GM19043 (cell line): ENCODE measurements around the gene LTBP1.
"Not testable (repeated sequence)": the region's sequence is repeated elsewhere in the genome, so short reads cannot be mapped to it uniquely, and the experiment has no call there.

Experiments used
- ATAC-seq: cut with Tn5 transposase; IDR thresholded peaks from one replicate; pipeline ENCODE4 v1.9.1; 2021; ENCODE audit warnings: low read depth; ENCODE audit not compliant: unreplicated experiment

The LTBP1 gene

DNA sequence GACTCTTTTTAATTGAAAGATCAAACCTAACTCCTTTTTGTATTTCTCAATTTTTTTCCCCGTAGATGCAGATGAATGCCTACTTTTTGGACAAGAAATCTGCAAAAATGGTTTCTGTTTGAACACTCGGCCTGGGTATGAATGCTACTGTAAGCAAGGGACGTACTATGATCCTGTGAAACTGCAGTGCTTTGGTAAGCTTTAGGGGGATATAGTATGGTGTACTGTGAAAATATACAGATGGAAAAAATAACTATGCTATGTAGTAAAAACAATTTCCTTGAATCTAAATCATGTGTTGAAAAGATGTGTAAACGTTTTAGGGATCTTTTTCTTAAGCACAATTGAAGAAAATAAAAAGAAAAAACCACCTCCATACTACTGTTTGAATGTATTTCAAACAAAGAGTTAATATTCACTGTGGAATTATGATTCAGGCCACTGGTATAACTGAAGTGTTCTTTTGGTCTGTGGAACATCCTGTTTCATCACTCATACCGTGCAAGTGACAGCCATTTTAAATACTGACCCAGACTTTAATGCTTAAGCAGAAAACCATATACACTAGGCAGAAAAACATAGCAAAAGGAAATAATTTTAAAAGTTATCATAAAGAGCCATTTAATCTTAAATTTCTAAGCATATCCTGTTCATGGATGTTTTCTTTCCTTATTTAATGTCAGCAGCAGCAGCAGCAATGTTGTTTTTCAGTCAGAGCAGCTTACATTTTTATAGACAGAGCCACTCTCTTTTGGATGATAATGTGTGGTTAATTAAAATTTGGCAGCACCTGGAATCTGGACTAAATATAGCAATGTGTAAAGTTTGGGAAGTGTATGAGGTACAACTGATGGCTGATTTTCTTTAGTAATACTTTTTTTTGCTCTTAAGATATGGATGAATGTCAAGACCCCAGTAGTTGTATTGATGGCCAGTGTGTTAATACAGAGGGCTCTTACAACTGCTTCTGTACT is 416.9 kb downstream of the LTBP1 start:
- no peak for ATAC-seq

DNA sequence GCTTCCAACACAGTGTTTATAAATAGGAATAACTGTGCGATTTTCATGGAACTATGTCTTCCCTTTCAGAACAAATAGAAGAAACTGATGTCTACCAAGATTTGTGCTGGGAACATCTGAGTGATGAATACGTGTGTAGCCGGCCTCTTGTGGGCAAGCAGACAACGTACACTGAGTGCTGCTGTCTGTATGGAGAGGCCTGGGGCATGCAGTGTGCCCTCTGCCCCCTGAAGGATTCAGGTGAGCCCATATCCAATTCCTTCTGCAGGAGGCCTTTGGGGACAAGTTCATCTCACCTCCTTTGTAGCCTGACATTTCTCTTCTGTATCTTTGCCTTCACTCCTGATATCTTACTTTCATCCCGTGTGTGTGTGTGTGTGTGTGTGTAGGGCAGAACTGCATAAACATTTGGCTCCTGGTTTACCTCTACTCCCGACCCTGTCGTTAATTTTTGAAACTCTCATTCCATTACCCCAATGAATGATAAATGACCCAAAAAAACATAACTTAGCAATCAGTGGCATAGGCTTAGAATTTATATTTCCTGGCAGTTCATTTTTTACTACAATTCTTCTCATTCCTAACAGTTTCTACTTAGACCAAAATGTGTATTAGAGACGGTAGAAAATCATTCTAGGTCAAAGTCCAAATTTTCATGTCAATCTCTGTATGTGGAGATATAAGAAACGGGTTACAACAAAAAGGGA is 418.7 kb downstream of the LTBP1 start:
- no peak for ATAC-seq

DNA sequence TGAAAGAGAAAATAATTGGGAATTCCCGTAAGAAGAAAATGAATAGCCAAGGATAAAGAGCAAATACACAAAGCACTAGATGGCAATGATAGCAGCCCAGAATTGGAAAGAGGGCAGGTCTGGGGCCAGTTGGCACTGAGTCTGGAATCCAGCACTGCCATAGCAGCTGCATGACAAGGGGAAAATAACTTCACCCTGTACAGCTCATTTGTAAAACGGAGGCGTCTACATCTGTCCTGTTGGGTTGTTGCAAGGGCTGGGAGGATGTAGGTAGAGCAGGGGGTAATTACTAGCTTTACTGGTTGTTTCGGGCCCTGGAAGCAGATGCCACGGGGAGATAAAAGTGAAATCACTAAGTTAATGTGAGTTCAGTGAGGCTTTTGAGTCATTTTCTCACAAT is 419.7 kb downstream of the LTBP1 start:
- ATAC-seq, result no peak

DNA sequence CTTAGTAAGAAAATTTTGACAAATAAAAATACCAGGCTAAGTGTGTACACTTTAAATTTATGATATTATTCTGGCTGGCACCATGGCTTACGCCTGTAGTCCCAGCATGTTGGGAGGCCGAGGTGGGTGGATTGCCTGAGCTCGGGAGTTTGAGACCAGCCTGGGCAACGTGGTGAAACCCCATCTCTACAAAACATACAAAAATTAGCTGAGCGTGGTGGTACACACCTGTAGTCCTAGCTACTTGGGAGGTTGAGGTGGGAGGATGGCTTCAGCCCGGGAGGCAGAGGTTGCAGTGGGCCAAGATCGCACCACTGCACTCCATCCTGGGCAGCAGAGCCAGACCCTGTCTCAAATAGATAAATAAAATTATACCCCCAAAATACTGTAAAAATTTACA is 421.8 kb downstream of the LTBP1 start:
- ATAC-seq, result not testable (repeated sequence)

DNA sequence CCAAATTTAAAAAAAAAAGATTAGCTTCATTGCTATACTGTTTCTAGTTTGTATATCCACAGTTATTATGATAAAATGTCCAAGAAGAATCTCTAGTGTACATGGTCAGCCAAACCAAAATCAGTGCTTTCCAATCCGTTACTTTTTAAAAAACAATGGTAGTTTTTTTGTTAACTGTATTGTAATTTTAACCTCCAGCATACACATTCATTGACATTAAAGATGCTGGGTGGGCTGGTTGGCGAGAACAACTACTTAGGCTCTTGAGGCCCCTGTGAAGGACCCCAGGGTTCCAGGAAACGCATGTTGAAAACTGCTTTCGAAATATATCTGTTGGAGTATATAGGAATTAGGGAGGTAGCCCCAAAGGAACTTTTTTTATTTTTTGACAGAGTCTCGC is 422.4 kb downstream of the LTBP1 start:
- ATAC-seq, result no peak

DNA sequence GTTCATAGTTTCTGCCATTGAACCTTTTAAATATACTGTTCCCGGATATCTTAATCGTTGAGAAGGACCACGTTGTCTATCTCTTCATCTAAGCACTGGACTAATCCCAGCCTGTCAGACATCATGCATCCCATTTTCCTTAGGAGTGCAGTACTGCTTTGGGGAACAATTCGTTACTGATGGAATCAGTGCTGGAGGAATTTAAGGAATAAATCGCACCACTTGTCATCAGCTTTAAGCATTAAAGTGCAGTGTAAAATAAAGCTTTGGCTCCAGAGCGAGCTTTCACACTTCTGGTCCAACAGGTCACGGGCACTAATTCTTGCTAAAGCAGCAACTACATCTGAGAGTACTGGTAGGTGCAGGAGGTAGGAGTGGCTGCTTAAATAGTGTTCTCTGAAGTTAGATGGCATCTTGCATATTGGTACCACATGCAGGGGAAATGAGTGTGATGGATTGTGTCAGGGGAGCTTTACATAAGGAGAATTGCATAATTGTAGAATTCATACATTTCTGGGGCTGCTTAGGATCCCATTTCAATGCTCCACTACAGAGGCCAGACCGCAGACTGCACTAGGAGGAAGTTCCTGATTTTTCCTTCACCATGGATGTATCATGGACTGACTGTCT is 424.0 kb downstream of the LTBP1 start:
- ATAC-seq, result no peak

DNA sequence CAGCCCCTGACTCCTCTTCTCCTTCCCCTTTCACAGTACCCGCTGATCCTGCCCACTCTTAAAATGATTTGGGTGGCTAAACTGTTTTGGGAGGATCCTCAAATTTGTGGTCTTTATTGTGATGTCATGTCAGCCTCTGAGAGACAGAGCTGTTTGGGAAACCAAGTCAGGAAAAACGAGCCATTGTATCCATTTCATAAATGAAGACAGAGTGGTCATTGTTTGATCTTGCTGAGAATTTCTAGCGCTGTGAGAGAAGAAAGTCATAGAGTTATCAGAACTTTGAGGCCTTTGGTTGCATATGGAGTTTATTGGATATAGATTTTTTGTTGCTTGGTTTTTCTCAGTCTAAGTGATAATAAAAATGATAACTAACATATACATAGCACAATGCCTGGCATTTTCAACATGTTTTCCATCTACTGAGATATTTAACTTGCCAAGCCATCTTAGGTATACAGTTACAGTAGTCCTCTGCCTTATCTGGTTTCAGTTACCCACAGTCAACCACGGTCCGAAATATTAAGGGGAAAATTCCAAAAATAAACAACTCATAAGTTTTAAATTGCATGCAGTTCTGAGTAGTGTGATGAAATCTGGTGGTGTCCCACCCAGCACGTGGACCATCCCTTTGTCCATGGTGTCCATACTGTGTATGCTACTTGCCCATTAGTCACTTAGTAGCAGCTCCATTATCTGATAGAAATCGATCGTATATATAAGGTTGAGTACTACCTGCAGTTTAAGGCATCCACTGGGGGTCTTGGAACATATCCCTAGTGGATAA is 424.7 kb downstream of the LTBP1 start:
- no peak for ATAC-seq

GRCh38 chr2:33372940-33373553 is 426.3 kb downstream of the LTBP1 start:
- ATAC-seq, result peak; percentile 53

- ATAC-seq, result no peak
Observed at GRCh38 chr2:33373986-33374385, 427.2 kb downstream of the LTBP1 start.

DNA sequence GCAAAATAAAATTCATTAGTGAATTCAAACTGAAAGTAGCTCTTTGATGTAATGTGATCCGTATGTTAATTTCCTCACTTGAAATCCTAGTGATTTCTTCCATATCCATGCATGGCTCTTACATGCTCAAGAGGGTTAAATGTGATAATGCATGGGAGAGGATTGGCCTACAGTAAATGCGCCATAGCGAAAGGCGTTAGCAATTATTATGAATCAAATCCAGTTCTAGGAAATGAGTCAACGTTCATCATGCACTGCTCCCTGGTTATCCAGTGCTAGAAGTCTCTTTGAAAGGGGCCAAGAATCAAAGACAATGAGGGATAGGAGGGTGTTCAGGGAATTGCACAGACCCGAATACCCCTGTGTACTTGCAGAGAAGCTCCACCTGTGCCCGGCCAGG is 428.3 kb downstream of the LTBP1 start:
- no peak for ATAC-seq

GRCh38 chr2:33377048-33377447 is 430.3 kb downstream of the LTBP1 start:
- ATAC-seq, result no peak

DNA sequence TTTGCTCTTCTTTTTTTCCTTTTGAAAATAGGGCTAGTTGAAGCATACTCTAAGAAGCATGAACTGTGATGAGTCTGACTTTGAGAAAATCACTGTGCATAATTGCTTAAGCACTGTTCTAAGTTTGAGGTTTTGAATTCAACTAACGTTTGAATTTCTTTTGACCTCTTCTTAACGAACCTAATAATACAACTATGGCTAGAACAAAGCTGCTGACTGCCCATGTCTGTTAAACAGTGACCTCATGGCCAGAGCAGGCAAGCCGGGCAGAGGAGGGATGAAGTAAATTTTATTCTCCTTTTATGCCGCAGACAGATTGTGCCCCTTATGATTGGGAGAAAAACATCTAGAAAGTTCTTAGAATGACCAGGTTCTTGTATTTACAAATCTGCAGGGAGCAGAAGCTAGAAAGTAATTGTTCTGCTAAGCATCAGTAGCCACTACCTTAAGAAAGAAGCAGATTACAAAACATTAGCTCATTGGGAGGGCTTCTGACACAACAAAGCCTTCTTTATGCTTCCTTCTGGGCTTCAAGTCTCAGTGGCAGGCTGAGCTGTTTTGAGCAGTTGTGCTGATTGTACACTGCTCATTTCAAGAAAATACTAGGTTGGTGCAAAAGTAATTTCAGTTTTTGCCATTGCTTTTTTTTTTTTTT is 431.9 kb downstream of the LTBP1 start:
- ATAC-seq, result no peak

GRCh38 chr2:33380001-33380609 is 433.4 kb downstream of the LTBP1 start:
- ATAC-seq, result no peak

DNA sequence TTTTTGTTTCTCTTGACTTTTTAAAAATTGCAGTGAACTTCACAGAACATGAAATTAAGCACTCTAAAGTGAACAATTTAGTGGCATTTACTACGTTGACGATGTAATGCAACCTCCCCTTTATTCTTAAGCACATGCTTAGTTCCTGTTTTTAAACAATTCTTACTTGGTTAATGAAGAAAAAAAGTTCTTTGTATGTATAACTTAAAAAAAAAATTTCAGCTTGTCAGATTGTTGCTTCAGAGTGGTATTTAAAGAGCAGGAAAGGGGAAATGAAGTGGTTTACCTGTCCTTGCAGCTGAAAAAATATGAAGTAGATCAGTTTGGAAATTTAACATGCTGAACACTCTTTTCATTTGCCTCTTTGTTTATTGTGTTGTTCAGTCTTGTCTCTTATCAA is 434.0 kb downstream of the LTBP1 start:
- ATAC-seq, result no peak

- no peak for ATAC-seq
Observed at GRCh38 chr2:33381301-33381858, 434.6 kb downstream of the LTBP1 start.

DNA sequence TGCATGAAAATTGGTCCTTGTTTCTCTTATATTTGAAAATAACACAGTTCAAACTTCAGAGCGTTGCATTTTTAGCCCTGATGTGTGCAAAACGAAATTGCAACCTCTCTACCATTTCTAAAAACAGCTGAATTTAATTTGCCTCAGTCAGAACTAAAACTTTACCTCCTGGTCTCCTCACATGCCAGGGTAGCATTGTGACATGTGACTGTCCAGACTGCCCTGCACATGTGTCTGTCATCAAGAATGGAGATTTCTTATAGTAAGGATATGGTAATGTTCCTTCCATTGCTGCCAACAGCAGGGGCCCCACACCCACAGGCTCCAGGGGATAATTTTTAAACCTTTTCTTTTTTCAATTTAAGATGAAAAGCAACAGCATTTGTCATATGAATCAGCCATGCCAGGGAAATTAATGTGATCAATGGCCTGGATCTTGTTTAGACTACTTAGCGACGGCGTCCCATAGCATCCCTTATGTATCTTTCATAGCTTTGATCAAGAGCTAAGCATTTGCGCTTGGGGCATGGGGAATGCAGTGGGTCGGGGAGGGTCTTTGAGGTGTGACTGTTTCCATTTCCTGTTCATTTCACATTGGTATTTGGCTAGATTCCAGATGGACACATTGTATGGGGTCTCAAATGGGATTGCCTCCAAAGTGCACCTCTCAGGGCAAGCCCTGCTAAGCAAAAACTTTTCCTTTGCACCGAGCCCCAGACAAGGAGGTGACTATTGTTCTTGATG is 437.3 kb downstream of the LTBP1 start:
- ATAC-seq, result no peak

DNA sequence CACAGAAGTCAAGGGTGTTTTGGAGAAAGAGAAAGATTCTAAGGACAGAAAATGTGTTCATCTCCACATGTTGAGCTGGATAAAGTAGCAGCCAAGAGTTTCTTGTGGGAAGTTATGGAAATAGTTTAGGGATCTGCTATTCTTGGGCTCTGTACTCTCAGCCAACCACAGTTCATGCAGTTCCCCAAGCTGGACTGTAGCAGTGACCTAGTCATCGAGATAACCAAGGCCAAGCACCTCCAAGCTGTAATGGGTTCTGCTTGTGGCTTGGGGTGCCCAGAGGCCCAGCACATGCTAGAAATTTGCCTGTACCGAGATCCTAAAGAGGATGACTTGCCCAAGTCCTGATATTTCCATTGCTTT is 437.8 kb downstream of the LTBP1 start:
- no peak for ATAC-seq

DNA sequence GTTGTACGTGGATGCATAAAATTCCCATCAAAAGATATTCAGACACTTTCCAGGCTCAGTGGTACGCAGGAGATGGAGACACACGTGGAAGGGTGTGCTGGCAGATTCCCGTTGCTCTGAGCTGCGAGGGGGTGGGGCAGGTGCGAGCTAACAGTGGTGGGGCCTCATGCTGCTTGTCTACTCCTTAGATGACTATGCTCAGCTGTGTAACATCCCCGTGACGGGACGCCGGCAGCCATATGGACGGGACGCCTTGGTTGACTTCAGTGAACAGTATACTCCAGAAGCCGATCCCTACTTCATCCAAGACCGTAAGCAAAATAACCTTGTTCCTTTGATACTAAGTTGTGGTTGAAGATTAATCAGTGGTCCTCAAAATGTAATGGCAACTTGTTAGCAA is 442.2 kb downstream of the LTBP1 start:
- ATAC-seq, result no peak
